ENCODE data around the gene BPIFA3. TPM values are rescaled to one million over a fixed set of nuclear protein-coding genes. Genes with fewer than 3 reads are reported as not detected.

Gene BPIFA3
- total RNA-seq, 1 donor from 2014 or later, result not detected

DNA sequence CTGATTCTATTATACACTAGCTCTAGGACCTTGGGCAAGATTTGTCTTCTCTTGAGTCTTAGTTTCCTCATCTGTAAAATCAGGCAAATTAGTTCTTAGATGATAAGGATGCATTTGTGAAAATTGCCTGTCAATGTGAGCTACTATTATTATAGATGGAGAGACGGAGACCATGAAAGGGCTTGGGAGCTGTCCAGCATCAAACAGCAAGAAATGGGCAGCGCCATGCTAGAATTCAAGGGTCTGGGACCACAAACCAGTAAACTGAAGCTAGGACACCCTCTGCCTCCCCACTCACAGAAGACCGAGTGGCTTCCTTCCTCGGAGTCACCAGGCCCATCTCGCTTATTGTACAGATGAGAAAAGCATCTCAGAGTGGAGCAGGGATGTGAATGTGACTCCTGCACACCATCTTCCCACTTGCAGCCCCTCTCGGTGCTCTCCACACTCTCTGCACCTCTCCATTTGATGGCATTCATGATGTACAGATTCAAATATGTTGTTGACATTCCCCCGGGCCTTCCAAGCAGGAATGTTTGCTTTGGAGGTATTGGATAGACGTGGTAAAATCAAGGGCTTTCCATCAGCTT, 24.1 kb upstream of the BPIFA3 start:
- TF ChIP-seq, protein P1, sequence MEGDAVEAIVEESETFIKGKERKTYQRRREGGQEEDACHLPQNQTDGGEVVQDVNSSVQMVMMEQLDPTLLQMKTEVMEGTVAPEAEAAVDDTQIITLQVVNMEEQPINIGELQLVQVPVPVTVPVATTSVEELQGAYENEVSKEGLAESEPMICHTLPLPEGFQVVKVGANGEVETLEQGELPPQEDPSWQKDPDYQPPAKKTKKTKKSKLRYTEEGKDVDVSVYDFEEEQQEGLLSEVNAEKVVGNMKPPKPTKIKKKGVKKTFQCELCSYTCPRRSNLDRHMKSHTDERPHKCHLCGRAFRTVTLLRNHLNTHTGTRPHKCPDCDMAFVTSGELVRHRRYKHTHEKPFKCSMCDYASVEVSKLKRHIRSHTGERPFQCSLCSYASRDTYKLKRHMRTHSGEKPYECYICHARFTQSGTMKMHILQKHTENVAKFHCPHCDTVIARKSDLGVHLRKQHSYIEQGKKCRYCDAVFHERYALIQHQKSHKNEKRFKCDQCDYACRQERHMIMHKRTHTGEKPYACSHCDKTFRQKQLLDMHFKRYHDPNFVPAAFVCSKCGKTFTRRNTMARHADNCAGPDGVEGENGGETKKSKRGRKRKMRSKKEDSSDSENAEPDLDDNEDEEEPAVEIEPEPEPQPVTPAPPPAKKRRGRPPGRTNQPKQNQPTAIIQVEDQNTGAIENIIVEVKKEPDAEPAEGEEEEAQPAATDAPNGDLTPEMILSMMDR (IDR thresholded peaks at IDR 0.05), result no peak
- no peaks in the 10 kb centered on the region for H3K27me3 ChIP-seq (ENCODE audit: low read depth)
- ATAC-seq, result no peak
- H3K4me3 ChIP-seq, result no peak overlapping the region
- H3K4me1 ChIP-seq, result no peaks in the 10 kb centered on the region
- no peak overlapping the region for H3K27ac ChIP-seq
- H3K9me3 ChIP-seq, result no peaks in the 10 kb centered on the region
- no peaks in the 10 kb centered on the region for H3K36me3 ChIP-seq
- no peak for DNase-seq
- intact Hi-C loops (cut with DNase I), result no loop called here

DNA sequence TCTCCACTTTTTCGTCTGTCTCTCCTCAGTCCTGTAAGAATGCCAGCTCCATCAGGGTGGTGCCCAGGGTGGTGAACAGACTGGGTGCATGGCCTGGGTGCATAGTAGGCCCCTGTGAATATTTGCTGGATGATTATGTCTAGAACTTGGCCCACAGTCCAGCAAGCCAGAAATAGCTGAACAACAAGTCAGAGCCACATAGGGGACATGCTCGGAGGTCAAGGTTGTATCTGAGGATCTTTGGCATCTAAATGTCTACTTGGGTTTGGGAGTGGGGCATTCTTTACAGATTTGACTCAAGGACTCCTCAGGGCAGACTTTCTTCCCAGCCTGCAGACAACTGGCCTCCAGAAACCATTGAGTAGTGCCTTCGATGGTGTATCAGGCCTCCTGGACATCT, 18.1 kb upstream of the BPIFA3 start:
- TF ChIP-seq, protein P1 (IDR thresholded peaks at IDR 0.05), result no peak
- DNase-seq (no peak), ATAC-seq (no peak)
- Histone ChIP-seq H3K36me3 (no peaks in the 10 kb centered on the region), H3K27me3 (ENCODE audit: low read depth) (peaks cover 5% of the 10 kb centered on the region), H3K4me1 (no peaks in the 10 kb centered on the region), H3K4me3 (no peak overlapping the region), H3K9me3 (no peaks in the 10 kb centered on the region), H3K27ac (no peak overlapping the region)
- intact Hi-C loops (cut with DNase I), result no loop called here

DNA sequence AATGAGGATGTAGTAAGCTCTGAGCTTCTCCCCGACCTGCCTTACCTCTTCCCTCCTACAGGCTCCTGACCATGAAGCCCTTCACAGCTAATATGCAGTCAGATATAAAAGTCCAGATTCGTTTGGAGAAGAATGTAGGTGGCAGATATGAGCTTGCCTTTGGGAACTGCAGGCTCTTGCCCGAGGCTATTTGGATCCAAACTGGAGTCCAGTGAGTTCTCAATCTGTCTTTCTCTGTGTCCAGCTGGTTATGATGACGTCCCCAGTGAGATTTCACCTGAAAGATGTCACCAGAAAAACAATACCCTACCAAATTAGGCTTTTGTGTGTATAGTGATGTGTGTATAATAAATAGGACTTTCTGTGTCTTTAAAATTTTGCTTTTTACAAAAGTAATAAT, 14.7 kb upstream of the BPIFA3 start:
- Histone ChIP-seq H3K4me1 (no peaks in the 10 kb centered on the region), H3K27me3 (ENCODE audit: low read depth) (peaks cover 5% of the 10 kb centered on the region), H3K27ac (no peak overlapping the region), H3K4me3 (no peak overlapping the region), H3K9me3 (no peaks in the 10 kb centered on the region), H3K36me3 (no peaks in the 10 kb centered on the region)
- TF ChIP-seq, protein P1 (IDR thresholded peaks at IDR 0.05), result no peak
- ATAC-seq (no peak), DNase-seq (no peak)
- intact Hi-C loops (cut with DNase I), result no loop called here

DNA sequence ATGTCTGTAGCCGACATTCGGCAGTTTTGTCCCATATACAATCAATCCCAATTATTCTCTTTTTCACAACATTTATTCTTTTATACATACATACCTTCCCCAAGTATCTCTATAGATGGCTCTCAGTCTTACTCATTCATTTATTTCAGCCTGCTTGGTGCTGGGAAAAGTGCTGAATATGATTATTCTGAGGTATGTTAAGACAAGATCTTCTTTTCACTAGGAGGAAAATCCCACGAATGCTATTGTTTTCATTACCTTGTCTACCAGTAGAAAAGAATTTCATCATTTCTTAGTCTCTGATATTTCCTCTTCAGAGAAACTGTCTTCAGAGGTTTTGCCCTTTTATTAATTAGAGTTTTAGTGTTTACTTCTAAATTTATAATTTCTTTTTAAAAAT, 13.7 kb upstream of the BPIFA3 start:
- Histone ChIP-seq H3K4me1 (no peaks in the 10 kb centered on the region), H3K4me3 (no peak overlapping the region), H3K36me3 (no peaks in the 10 kb centered on the region), H3K27me3 (ENCODE audit: low read depth) (peaks cover 5% of the 10 kb centered on the region), H3K9me3 (no peaks in the 10 kb centered on the region), H3K27ac (no peak overlapping the region)
- intact Hi-C loops (cut with DNase I), result no loop called here
- DNase-seq (no peak), ATAC-seq (no peak)
- TF ChIP-seq, protein P1 (IDR thresholded peaks at IDR 0.05), result no peak

DNA sequence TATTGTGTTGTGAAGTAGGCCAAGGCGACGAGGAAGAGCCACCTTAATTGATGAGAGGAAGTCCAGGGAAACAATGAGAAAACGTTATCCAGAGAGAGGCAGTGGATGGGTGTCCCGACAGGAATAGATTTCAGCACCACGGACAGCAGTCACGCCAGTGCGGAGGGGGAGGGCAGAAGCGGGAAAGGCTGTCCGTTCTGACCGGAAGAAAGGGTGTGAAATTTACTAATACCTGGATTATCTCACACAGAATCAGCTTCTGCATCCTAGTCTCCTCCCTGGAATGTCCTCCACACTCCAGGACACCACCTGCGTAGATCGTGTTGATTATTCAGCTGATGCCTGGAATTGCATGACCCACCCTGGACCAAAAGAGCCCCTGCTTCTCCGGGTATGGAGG, 7.4 kb upstream of the BPIFA3 start:
- peak; percentile 78 to 82 for ATAC-seq
- intact Hi-C loops (cut with DNase I), result no loop called here

More for the DNA sequence above, 7.4 kb upstream of the BPIFA3 start:
- TF ChIP-seq, protein P1 (IDR thresholded peaks at IDR 0.05), result no peak
- H3K9me3 ChIP-seq, result no peaks in the 10 kb centered on the region
- peaks cover 13% of the 10 kb centered on the region for H3K27me3 ChIP-seq (ENCODE audit: low read depth)
- no peaks in the 10 kb centered on the region for H3K4me1 ChIP-seq
- H3K36me3 ChIP-seq, result no peaks in the 10 kb centered on the region
- no peak overlapping the region for H3K4me3 ChIP-seq
- DNase-seq, result peak; percentile 70
- no peak overlapping the region for H3K27ac ChIP-seq
